B cell (primary cell): Measurements from ENCODE around the gene TRAPPC12. TPM values are rescaled to one million over a fixed set of nuclear protein-coding genes. Genes with fewer than 3 reads are reported as not detected.

Experiments
- ATAC-seq: fragments of 200-7000 bp; cut with Tn5 transposase; one replicate; pipeline ENCODE4 v1.10.0; 2021; ENCODE audit warnings: low read depth, mild to moderate bottlenecking, moderate number of reproducible peaks, moderate library complexity
- CTCF ChIA-PET: fragments of 350-600 bp; sonication (Branson Sonifier 250); formaldehyde crosslinking; loops from one replicate; lab custom pipeline; 2021; ENCODE audit warnings: antibody characterized with exemption, inconsistent platforms; lab: Charles Lee
- POLR2A ChIA-PET: fragments of 350-600 bp; sonication (Branson Sonifier 250); formaldehyde crosslinking; loops from one replicate; lab custom pipeline; 2021; ENCODE audit warnings: antibody characterized with exemption; lab: Charles Lee
- DNase-seq: peaks from one replicate; pipeline ENCODE4 v3.0.0; 2013
- H2AFZ ChIP-seq: 2 replicates; pipeline ENCODE4 v1.6.1; 2012; ENCODE audit warnings: mild to moderate bottlenecking, low read depth, low read length; ENCODE audit not compliant: insufficient read depth, poor library complexity, severe bottlenecking
- H3K27ac ChIP-seq, 2 donors: 1 replicate in 1 of 2; 2 replicates in 1 of 2; pipeline ENCODE4 v1.5.1; 2012 to 2013; ENCODE audit warnings: low read length in 2 of 2, mild to moderate bottlenecking in 2 of 2, moderate library complexity in 1 of 2
- H3K27me3 ChIP-seq, 4 experiments: fragments of 200-600 bp in 1 of 4; sonication (generic) in 1 of 4; replicated peaks in 1 of 4; 1 replicate in 2 of 4; 2 replicates in 2 of 4; pipeline versions ENCODE4 v1.6.1 to v1.7.0; 2013 to 2016; ENCODE audit warnings: low read length in 3 of 4, mild to moderate bottlenecking in 2 of 4, mixed read lengths in 1 of 4, moderate library complexity in 1 of 4; ENCODE audit not compliant: insufficient read depth in 4 of 4, control insufficient read depth in 3 of 4; ENCODE audit errors: control extremely low read depth in 1 of 4
- H3K36me3 ChIP-seq, 2 experiments: replicated peaks in 1 of 2; 1 replicate in 1 of 2; 2 replicates in 1 of 2; pipeline versions ENCODE4 v1.6.1 to v1.7.1; 2013; ENCODE audit warnings: low read length in 1 of 2; ENCODE audit not compliant: insufficient read depth in 2 of 2, control insufficient read depth in 1 of 2; ENCODE audit errors: control extremely low read depth in 1 of 2, extremely low read depth in 1 of 2
- H3K4me1 ChIP-seq, 2 donors: fragments of 200-600 bp in 1 of 2; sonication (generic) in 1 of 2; 1 replicate in 1 of 2; 2 replicates in 1 of 2; pipeline versions ENCODE4 v1.5.1 to v1.6.1; 2013 to 2017; ENCODE audit warnings: low read length in 2 of 2; ENCODE audit not compliant: control insufficient read depth in 2 of 2, insufficient read depth in 2 of 2
- H3K4me2 ChIP-seq: replicated peaks from 2 replicates; pipeline ENCODE3; 2012; ENCODE audit warnings: mild to moderate bottlenecking, low read depth, low read length; ENCODE audit not compliant: poor library complexity, severe bottlenecking
- H3K4me3 ChIP-seq, 5 experiments: fragments of 200-600 bp in 1 of 5; sonication (generic) in 1 of 5; 1 replicate in 3 of 5; 2 replicates in 2 of 5; pipeline versions ENCODE4 v1.5.1 to v1.7.0; 2011 to 2016; ENCODE audit warnings: low read length in 4 of 5, mild to moderate bottlenecking in 4 of 5, low read depth in 2 of 5, control low read depth in 1 of 5, moderate library complexity in 1 of 5; ENCODE audit not compliant: insufficient read depth in 1 of 5; ENCODE audit errors: control extremely low read depth in 1 of 5, extremely low read depth in 1 of 5
- H3K79me2 ChIP-seq: fragments of 200-600 bp; sonication (generic); one replicate; pipeline ENCODE4 v1.6.0; 2016; ENCODE audit warnings: low read length; ENCODE audit not compliant: control insufficient read depth, insufficient read depth
- H3K9ac ChIP-seq: fragments of 200-600 bp; sonication (generic); 2 replicates; pipeline ENCODE4 v1.6.1; 2017; ENCODE audit warnings: mild to moderate bottlenecking, low read length, moderate library complexity
- H3K9me3 ChIP-seq, 3 donors: one replicate each; pipeline versions ENCODE4 v1.6.1 to v1.7.1; 2013; ENCODE audit warnings: low read length in 2 of 3; ENCODE audit not compliant: control insufficient read depth in 2 of 3, insufficient read depth in 1 of 3; ENCODE audit errors: control extremely low read depth in 1 of 3
- H4K20me1 ChIP-seq: 2 replicates; pipeline ENCODE4 v1.6.0; 2012; ENCODE audit warnings: mild to moderate bottlenecking, low read length; ENCODE audit not compliant: insufficient read depth, control insufficient read depth, poor library complexity, severe bottlenecking
- H3K27ac Mint-ChIP-seq: one replicate; pipeline ENCODE4 v1.8.0; 2021; ENCODE audit warnings: mixed read lengths
- H3K27me3 Mint-ChIP-seq: one replicate; pipeline ENCODE4 v1.8.0; 2021; ENCODE audit warnings: mixed read lengths
- H3K4me1 Mint-ChIP-seq: one replicate; pipeline ENCODE4 v1.8.0; 2021; ENCODE audit warnings: mixed read lengths
- H3K4me3 Mint-ChIP-seq: one replicate; pipeline ENCODE4 v1.8.0; 2021; ENCODE audit warnings: mixed read lengths
- H3K9me3 Mint-ChIP-seq: one replicate; pipeline ENCODE4 v1.8.0; 2022; ENCODE audit warnings: mixed read lengths; ENCODE audit not compliant: insufficient read depth
- CTCF ChIP-seq: fragments of 200-600 bp; IDR thresholded peaks from one replicate; pipeline ENCODE4 v1.8.0; 2022; ENCODE audit warnings: antibody characterized with exemption, mild to moderate bottlenecking
- EZH2 ChIP-seq: IDR thresholded peaks from 2 replicates; pipeline ENCODE4 v1.6.1; 2012; ENCODE audit warnings: borderline replicate concordance, low read depth, mild to moderate bottlenecking, moderate library complexity, low read length; ENCODE audit not compliant: insufficient read depth, poor library complexity, severe bottlenecking
- WGBS: methylation state at CpG from one replicate; pipeline ENCODE4 v1.1.5; 2013; ENCODE audit warnings: missing lambda C conversion rate; ENCODE audit not compliant: insufficient coverage; 5-methylcytosine and 5-hydroxymethylcytosine counted together
- intact Hi-C: fragments of 100-400 bp; cut with micrococcal nuclease; formaldehyde crosslinking; loops from one replicate; pipeline ENCODE4 v1.10.0; 2022
- polyA plus RNA-seq: library from polyadenylated mRNA; depleted of rRNA; stranded (reverse); fragments of >200 nt; gene quantifications from 2 replicates; pipeline ENCODE4 v1.2.3, GENCODE V29; 2012
- total RNA-seq, 2 donors: library from RNA; stranded (reverse); fragments of 120-200 nt in 1 of 2; gene quantifications; 1 replicate in 1 of 2; 2 replicates in 1 of 2; pipeline versions ENCODE4 v1.2.3 to v1.2.4, GENCODE V29; 2013 to 2022

TRAPPC12 gene
- total and polyA plus RNA-seq, 2 donors (not counting 1 experiment from before 2014, with no cell fraction given): 80.9 to 151 TPM

- Histone ChIP-seq H3K79me2 (no peaks in the 10 kb centered on the region), H3K9me3 (no peaks in the 10 kb centered on the region), H2AFZ (no peak overlapping the region), H3K4me1 (no peaks in the 10 kb centered on the region), H3K4me3 (no peak overlapping the region), H3K27ac (no peak overlapping the region), H3K9ac (no peak overlapping the region), H4K20me1 (no peaks in the 10 kb centered on the region), H3K27me3 (no peaks in the 10 kb centered on the region), H3K36me3 (peaks cover 0 to 78% of the 10 kb centered on the region in 2 experiments), H3K4me2 (no peak overlapping the region)
- intact Hi-C loops: no loop called here
- WGBS: 97% methylated on average over 13 of the region's 17 CpGs
- ChIA-PET POLR2A (no interaction called here), CTCF (interaction anchor here (0.7 to 1.6 kb wide), 3 partner anchors 9 to 85 kb away, joined by 3 to 5 read pairs (median 3); no protein-coding TSS in a partner anchor)
- no peaks in the 10 kb centered on the region for H3K4me1 Mint-ChIP-seq
- no peak overlapping the region for H3K4me3 Mint-ChIP-seq
- no peak overlapping the region for H3K27ac Mint-ChIP-seq
- H3K27me3 Mint-ChIP-seq: no peaks in the 10 kb centered on the region
- no peak for DNase-seq
- TF ChIP-seq EZH2: no peak
- TF ChIP-seq CTCF: no peak
- ATAC-seq: no peak
- no peaks in the 10 kb centered on the region for H3K9me3 Mint-ChIP-seq
These were observed 91.6 kb downstream of the TRAPPC12 start for GRCh38 chr2:3470856-3471737.

- H3K4me3 ChIP-seq: no peak overlapping the region
These were observed 92.8 kb downstream of the TRAPPC12 start for GRCh38 chr2:3472296-3472695.

More at GRCh38 chr2:3472296-3472695, 92.8 kb downstream of the TRAPPC12 start:
- Mint-ChIP-seq H3K4me3 (no peak overlapping the region), H3K4me1 (no peaks in the 10 kb centered on the region), H3K27me3 (no peaks in the 10 kb centered on the region), H3K9me3 (no peaks in the 10 kb centered on the region), H3K27ac (no peak overlapping the region)
- DNase-seq (no peak), ATAC-seq (no peak)
- no peak for TF ChIP-seq CTCF
- TF ChIP-seq EZH2: no peak
- Histone ChIP-seq H3K9ac (no peak overlapping the region), H4K20me1 (no peaks in the 10 kb centered on the region), H3K27me3 (no peaks in the 10 kb centered on the region), H2AFZ (no peak overlapping the region), H3K4me2 (no peak overlapping the region), H3K9me3 (no peaks in the 10 kb centered on the region), H3K36me3 (peaks cover 0 to 75% of the 10 kb centered on the region in 2 experiments), H3K4me1 (no peaks in the 10 kb centered on the region), H3K79me2 (no peaks in the 10 kb centered on the region), H3K27ac (no peak overlapping the region)
- intact Hi-C loops: no loop called here
- 97% methylated on average over 8 of the region's 10 CpGs for WGBS
- ChIA-PET POLR2A (no interaction called here), CTCF (no interaction called here)
